Fibroblast of lung (primary cell): Measurements from ENCODE around the gene SNX13. TPM values are rescaled to one million over a fixed set of nuclear protein-coding genes. Genes with fewer than 3 reads are reported as not detected.

Experiments
- DNase-seq, 2 donors: peaks; one replicate each; pipeline versions ENCODE4 v3.0.0 to v3.0.0-alpha.2; 2010; ENCODE audit warnings: low read depth in 2 of 2
- H2AFZ ChIP-seq: 2 replicates; pipeline ENCODE4 v1.5.1; 2012; ENCODE audit warnings: low read length, control low read depth, inconsistent platforms
- H3K27ac ChIP-seq: 2 replicates; pipeline ENCODE4 v1.5.1; 2011; ENCODE audit warnings: low read length, control low read depth; ENCODE audit not compliant: insufficient read depth
- H3K27me3 ChIP-seq: 2 replicates; pipeline ENCODE4 v1.5.1; 2011; ENCODE audit warnings: mild to moderate bottlenecking, low read length; ENCODE audit not compliant: control insufficient read depth, insufficient read depth
- H3K36me3 ChIP-seq: 2 replicates; pipeline ENCODE4 v1.5.1; 2011; ENCODE audit warnings: low read length; ENCODE audit not compliant: control insufficient read depth, insufficient read depth
- H3K4me1 ChIP-seq: 2 replicates; pipeline ENCODE4 v1.5.1; 2011; ENCODE audit warnings: low read length; ENCODE audit not compliant: control insufficient read depth, insufficient read depth; ENCODE audit errors: extremely low read depth
- H3K4me2 ChIP-seq: 2 replicates; pipeline ENCODE4 v1.5.1; 2011; ENCODE audit warnings: low read length, control low read depth; ENCODE audit not compliant: insufficient read depth; ENCODE audit errors: extremely low read depth
- H3K4me3 ChIP-seq, 4 experiments: fragments of 200-600 bp in 1 of 4; sonication (generic) in 1 of 4; replicated peaks in 1 of 4; 2 replicates each; pipeline ENCODE4 v1.5.1; 2011 to 2016; ENCODE audit warnings: low read length in 4 of 4, low read depth in 3 of 4, mild to moderate bottlenecking in 3 of 4, control low read depth in 2 of 4, inconsistent platforms in 1 of 4, mixed read lengths in 1 of 4; ENCODE audit not compliant: insufficient read depth in 1 of 4; ENCODE audit errors: control extremely low read depth in 1 of 4
- H3K79me2 ChIP-seq: 2 replicates; pipeline ENCODE4 v1.5.1; 2012; ENCODE audit warnings: mild to moderate bottlenecking, low read length, inconsistent platforms; ENCODE audit not compliant: control insufficient read depth, insufficient read depth
- H3K9ac ChIP-seq: 2 replicates; pipeline ENCODE4 v1.5.1; 2011; ENCODE audit warnings: mild to moderate bottlenecking, low read length, control low read depth; ENCODE audit not compliant: insufficient read depth
- H3K9me3 ChIP-seq: 2 replicates; pipeline ENCODE4 v1.5.1; 2012; ENCODE audit warnings: low read depth, low read length; ENCODE audit not compliant: control insufficient read depth, insufficient read depth
- H4K20me1 ChIP-seq: 2 replicates; pipeline ENCODE4 v1.5.1; 2011; ENCODE audit warnings: low read length; ENCODE audit not compliant: control insufficient read depth, insufficient read depth; ENCODE audit errors: extremely low read depth
- CTCF ChIP-seq, 2 donors: IDR thresholded peaks in 1 of 2; conservative IDR thresholded peaks in 1 of 2; 1 replicate in 1 of 2; 2 replicates in 1 of 2; pipeline ENCODE4 v1.5.1; 2011 to 2012; ENCODE audit warnings: low read length in 2 of 2, control low read depth in 1 of 2, inconsistent platforms in 1 of 2, low read depth in 1 of 2, mild to moderate bottlenecking in 1 of 2
- EZH2 ChIP-seq: IDR thresholded peaks from 2 replicates; pipeline ENCODE4 v1.5.1; 2012; ENCODE audit warnings: low read length, control low read depth, mild to moderate bottlenecking; ENCODE audit errors: missing control alignments
- polyA plus RNA-seq, 2 donors: library from polyadenylated mRNA; depleted of rRNA in 1 of 2; stranded (reverse) in 1 of 2; unstranded in 1 of 2; fragments of >200 nt; gene quantifications; 2 replicates each; pipeline ENCODE4 v1.2.1, GENCODE V29; 2011 to 2012; ENCODE audit warnings: missing spikeins in 1 of 2
- total RNA-seq: library from RNA; depleted of rRNA; stranded (reverse); fragments of >200 nt; gene quantifications from 2 replicates; pipeline ENCODE4 v1.2.1, GENCODE V29; 2014

The SNX13 gene
- total and polyA plus RNA-seq, 2 donors (not counting 1 experiment from before 2014, with no cell fraction given): 36.0 to 42.9 TPM

DNA sequence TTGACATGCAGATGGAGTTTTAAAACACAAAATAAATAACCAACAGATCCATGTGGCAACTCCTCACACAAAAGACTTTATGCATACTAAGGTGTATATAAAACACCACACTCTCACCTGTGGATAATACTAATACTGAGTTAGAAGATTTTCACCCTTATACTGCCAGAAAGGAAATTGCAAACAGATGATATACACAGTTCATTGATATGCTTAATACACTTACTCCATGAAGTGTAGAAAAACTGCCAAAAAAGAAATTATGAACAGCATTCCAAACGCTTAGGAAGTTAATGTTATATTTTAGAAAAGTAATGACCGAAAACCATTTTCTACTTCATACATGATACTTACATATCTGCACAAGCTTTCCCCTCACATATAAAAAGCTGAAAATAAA is 17.6 kb upstream of the SNX13 start:
- H2AFZ ChIP-seq: no peak overlapping the region
- H3K79me2 ChIP-seq: no peaks in the 10 kb centered on the region
- no peaks in the 10 kb centered on the region for H4K20me1 ChIP-seq
- H3K9ac ChIP-seq: no peak overlapping the region
- DNase-seq: no peak
- H3K4me2 ChIP-seq: no peak overlapping the region
- no peaks in the 10 kb centered on the region for H3K4me1 ChIP-seq
- H3K36me3 ChIP-seq: no peaks in the 10 kb centered on the region
- no peak overlapping the region for H3K4me3 ChIP-seq
- H3K27ac ChIP-seq: no peak overlapping the region
- no peaks in the 10 kb centered on the region for H3K27me3 ChIP-seq
- H3K9me3 ChIP-seq: no peaks in the 10 kb centered on the region
- no peak for TF ChIP-seq CTCF (conservative IDR thresholded peaks at IDR 0.05 in 1 of 2, IDR thresholded peaks at IDR 0.05 in 1 of 2; ENCODE audit: low read depth in 1 of 2, low read length in 2 of 2)
- TF ChIP-seq EZH2: no peak

GRCh38 chr7:17952387-17952786 is 12.1 kb upstream of the SNX13 start:
- Histone ChIP-seq H3K27me3 (no peaks in the 10 kb centered on the region), H3K9me3 (no peaks in the 10 kb centered on the region), H3K4me2 (no peak overlapping the region), H3K27ac (no peak overlapping the region), H3K4me3 (no peak overlapping the region), H3K9ac (no peak overlapping the region), H3K4me1 (no peaks in the 10 kb centered on the region), H3K36me3 (no peaks in the 10 kb centered on the region), H2AFZ (no peak overlapping the region), H4K20me1 (no peaks in the 10 kb centered on the region), H3K79me2 (no peaks in the 10 kb centered on the region)
- TF ChIP-seq CTCF (conservative IDR thresholded peaks at IDR 0.05 in 1 of 2, IDR thresholded peaks at IDR 0.05 in 1 of 2; ENCODE audit: low read depth in 1 of 2, low read length in 2 of 2) (no peak), EZH2 (no peak)
- no peak for DNase-seq

- Histone ChIP-seq H2AFZ (no peak overlapping the region), H4K20me1 (no peaks in the 10 kb centered on the region), H3K27me3 (no peaks in the 10 kb centered on the region), H3K79me2 (no peaks in the 10 kb centered on the region), H3K27ac (no peak overlapping the region), H3K4me3 (no peak overlapping the region), H3K36me3 (no peaks in the 10 kb centered on the region), H3K9ac (no peak overlapping the region), H3K9me3 (no peaks in the 10 kb centered on the region), H3K4me1 (no peaks in the 10 kb centered on the region), H3K4me2 (no peak overlapping the region)
- DNase-seq: no peak
- TF ChIP-seq CTCF (conservative IDR thresholded peaks at IDR 0.05 in 1 of 2, IDR thresholded peaks at IDR 0.05 in 1 of 2; ENCODE audit: low read depth in 1 of 2, low read length in 2 of 2) (no peak), EZH2 (no peak)
Measured at GRCh38 chr7:17951742-17952254, 11.5 kb upstream of the SNX13 start.
